Neural cell (in vitro differentiated cells): ENCODE data around the gene SRRM2.

Source experiments
- EP300 ChIP-seq: fragments of 450-650 bp; conservative IDR thresholded peaks from 2 replicates; pipeline ENCODE4 v1.6.1; 2014; ENCODE audit warnings: antibody characterized with exemption, mild to moderate bottlenecking, moderate library complexity; ENCODE audit not compliant: poor library complexity, severe bottlenecking
- EZH2 ChIP-seq: fragments of 200-600, 300-800 bp; shearing (Covaris generic), sonication (generic); IDR thresholded peaks from 2 replicates; pipeline ENCODE4 v1.6.1; 2014; ENCODE audit warnings: antibody characterized with exemption, low read length, borderline replicate concordance, mild to moderate bottlenecking; ENCODE audit not compliant: insufficient read depth, poor library complexity, severe bottlenecking
- POLR2AphosphoS5 ChIP-seq: IDR thresholded peaks from 2 replicates; pipeline ENCODE4 v1.6.1; 2012
- RAD21 ChIP-seq: fragments of 450-650 bp; conservative IDR thresholded peaks from 2 replicates; pipeline ENCODE4 v1.6.1; 2014; ENCODE audit warnings: antibody characterized with exemption, mild to moderate bottlenecking, moderate library complexity
- REST ChIP-seq: IDR thresholded peaks from 2 replicates; pipeline ENCODE4 v1.6.1; 2012; ENCODE audit warnings: borderline replicate concordance
- TAF1 ChIP-seq: IDR thresholded peaks from 2 replicates; pipeline ENCODE4 v1.6.1; 2012; ENCODE audit warnings: low read depth
- TF ChIP-seq, protein P1 (sequence below): fragments of 450-650 bp; IDR thresholded peaks from 2 replicates; pipeline ENCODE4 v1.5.1; 2014; ENCODE audit warnings: antibody characterized with exemption, mild to moderate bottlenecking, moderate library complexity; ENCODE audit not compliant: poor library complexity, severe bottlenecking

- TF ChIP-seq, protein P1, sequence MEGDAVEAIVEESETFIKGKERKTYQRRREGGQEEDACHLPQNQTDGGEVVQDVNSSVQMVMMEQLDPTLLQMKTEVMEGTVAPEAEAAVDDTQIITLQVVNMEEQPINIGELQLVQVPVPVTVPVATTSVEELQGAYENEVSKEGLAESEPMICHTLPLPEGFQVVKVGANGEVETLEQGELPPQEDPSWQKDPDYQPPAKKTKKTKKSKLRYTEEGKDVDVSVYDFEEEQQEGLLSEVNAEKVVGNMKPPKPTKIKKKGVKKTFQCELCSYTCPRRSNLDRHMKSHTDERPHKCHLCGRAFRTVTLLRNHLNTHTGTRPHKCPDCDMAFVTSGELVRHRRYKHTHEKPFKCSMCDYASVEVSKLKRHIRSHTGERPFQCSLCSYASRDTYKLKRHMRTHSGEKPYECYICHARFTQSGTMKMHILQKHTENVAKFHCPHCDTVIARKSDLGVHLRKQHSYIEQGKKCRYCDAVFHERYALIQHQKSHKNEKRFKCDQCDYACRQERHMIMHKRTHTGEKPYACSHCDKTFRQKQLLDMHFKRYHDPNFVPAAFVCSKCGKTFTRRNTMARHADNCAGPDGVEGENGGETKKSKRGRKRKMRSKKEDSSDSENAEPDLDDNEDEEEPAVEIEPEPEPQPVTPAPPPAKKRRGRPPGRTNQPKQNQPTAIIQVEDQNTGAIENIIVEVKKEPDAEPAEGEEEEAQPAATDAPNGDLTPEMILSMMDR: no peak
- TF ChIP-seq TAF1 (no peak), EP300 (no peak), REST (no peak), RAD21 (no peak), POLR2AphosphoS5 (no peak), EZH2 (no peak)
These were observed 38.3 kb upstream of the SRRM2 start for GRCh38 chr16:2713985-2714774.
